ENCODE data around the gene NECTIN1.

- TF ChIP-seq, protein P1, sequence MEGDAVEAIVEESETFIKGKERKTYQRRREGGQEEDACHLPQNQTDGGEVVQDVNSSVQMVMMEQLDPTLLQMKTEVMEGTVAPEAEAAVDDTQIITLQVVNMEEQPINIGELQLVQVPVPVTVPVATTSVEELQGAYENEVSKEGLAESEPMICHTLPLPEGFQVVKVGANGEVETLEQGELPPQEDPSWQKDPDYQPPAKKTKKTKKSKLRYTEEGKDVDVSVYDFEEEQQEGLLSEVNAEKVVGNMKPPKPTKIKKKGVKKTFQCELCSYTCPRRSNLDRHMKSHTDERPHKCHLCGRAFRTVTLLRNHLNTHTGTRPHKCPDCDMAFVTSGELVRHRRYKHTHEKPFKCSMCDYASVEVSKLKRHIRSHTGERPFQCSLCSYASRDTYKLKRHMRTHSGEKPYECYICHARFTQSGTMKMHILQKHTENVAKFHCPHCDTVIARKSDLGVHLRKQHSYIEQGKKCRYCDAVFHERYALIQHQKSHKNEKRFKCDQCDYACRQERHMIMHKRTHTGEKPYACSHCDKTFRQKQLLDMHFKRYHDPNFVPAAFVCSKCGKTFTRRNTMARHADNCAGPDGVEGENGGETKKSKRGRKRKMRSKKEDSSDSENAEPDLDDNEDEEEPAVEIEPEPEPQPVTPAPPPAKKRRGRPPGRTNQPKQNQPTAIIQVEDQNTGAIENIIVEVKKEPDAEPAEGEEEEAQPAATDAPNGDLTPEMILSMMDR (IDR thresholded peaks at IDR 0.05; ENCODE audit: extremely low read depth in 1 of 2, insufficient read depth in 1 of 2, low read depth in 1 of 2, low read length in 2 of 2) = no peak
- no peak for TF ChIP-seq GATA2 (IDR thresholded peaks at IDR 0.05; ENCODE audit: insufficient read depth, insufficient read length, low read depth, low read length)
- no peak for TF ChIP-seq POLR2A (IDR thresholded peaks at IDR 0.05; ENCODE audit: low read depth, low read length)
- TF ChIP-seq POLR2AphosphoS5 (IDR thresholded peaks at IDR 0.05; ENCODE audit: insufficient read depth, low read depth, low read length) = no peak
- TF ChIP-seq MYC (IDR thresholded peaks at IDR 0.05; ENCODE audit: low read depth, low read length) = no peak
- TF ChIP-seq, protein P2, sequence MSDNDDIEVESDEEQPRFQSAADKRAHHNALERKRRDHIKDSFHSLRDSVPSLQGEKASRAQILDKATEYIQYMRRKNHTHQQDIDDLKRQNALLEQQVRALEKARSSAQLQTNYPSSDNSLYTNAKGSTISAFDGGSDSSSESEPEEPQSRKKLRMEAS (IDR thresholded peaks at IDR 0.05; ENCODE audit: insufficient read depth, insufficient read length) = no peak
- TF ChIP-seq EZH2 (IDR thresholded peaks at IDR 0.05; ENCODE audit: borderline replicate concordance, low read depth, low read length, severe bottlenecking) = no peak
- TF ChIP-seq FOS (IDR thresholded peaks at IDR 0.05; ENCODE audit: borderline replicate concordance, insufficient read depth, low read length) = no peak
- TF ChIP-seq JUN (IDR thresholded peaks at IDR 0.05; ENCODE audit: borderline replicate concordance, insufficient read depth, insufficient read length, low read depth) = no peak
Observed at GRCh38 chr11:119734788-119735187, 5.8 kb upstream of the NECTIN1 start.

Measured in endothelial cell of umbilical vein (primary cell).